ENCODE measurements around the gene HIVEP3. TPM values are rescaled to one million over a fixed set of nuclear protein-coding genes. Genes with fewer than 3 reads are reported as not detected.

Gene HIVEP3
- total RNA-seq, 1 experiment from 2014 or later = 0.55 TPM

DNA sequence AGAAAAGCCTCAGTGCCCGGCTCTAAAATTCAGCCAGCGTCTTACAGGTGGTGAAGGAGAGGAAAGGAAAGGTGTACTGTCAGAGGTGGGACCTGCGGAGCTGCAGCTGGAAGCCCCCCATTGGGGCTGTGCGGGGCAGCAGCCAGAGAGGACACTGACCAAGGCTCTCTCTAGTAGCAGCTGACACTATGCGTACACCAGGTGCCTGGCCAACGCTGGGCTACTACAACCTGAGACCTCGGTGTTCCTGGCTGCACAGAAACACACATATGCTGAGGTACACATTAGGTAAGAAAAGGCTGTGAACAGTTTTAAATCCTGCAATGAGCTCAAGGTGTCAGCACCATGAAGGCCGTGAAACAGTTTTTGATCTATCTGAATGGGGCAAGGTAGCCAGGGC is 378.7 kb downstream of the HIVEP3 start (continued):
- TF ChIP-seq ATF2 (CRISPR knock-in tag; IDR thresholded peaks at IDR 0.05; ENCODE audit: borderline replicate concordance, low read depth) = no peak

- DNase-seq (ENCODE audit: low spot score) = no peak
- CTCF ChIA-PET = interaction anchor here (0.7 to 4.1 kb wide), 2 partner anchors 23 to 40 kb away, joined by 3 to 22 read pairs; no protein-coding TSS in a partner anchor
Observed at GRCh38 chr1:41539418-41539805, 379.3 kb downstream of the HIVEP3 start.

DNA sequence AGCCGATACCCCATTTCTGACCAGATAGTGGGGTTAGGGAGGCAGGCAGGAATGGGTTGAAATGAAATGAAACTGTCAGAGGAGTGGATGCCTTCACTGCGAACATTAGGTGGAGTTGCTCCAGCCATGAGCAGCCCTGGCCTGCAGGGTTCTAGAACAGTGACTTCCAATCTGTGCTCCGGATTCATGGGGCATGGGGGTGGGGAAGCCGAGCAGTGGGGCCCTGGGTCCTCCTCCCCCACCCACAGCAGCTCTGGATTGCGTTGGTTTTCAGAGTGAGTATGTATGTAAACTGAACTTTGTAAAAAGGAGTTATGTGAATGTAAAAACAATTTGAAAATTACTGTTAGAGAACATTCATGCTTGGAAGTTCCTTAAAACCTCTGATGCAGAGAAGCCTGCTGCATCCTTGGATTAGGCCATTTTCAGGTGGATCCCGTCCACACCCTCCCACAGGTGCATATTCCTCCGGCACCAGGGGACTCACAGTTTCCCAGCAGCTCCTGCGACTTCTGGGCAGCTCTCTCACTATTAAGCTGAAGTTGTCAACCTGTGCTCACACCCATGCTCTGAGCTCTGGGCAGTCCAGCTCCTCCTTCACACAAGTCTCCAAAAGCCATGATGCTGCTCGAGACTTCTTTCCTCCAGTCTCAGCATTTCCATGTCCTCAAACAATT is 379.8 kb downstream of the HIVEP3 start:
- Mint-ChIP-seq H3K27ac (no peak overlapping the region), H3K27me3 (ENCODE audit: low read depth) (no peaks in the 10 kb centered on the region; the same call in 1 of the 2 replicates), H3K36me3 (no peaks in the 10 kb centered on the region), H3K9me3 (peaks cover 2% of the 10 kb centered on the region), H3K4me1 (no peaks in the 10 kb centered on the region), H3K4me3 (no peak overlapping the region)
- TF ChIP-seq SP1 (CRISPR knock-in tag; conservative IDR thresholded peaks at IDR 0.05) = no peak
- TF ChIP-seq ESRRA (CRISPR knock-in tag; IDR thresholded peaks at IDR 0.05; ENCODE audit: borderline replicate concordance) = no peak
- no peak for TF ChIP-seq CREB1 (CRISPR knock-in tag; IDR thresholded peaks at IDR 0.05)
- TF ChIP-seq MXD4 (CRISPR knock-in tag; IDR thresholded peaks at IDR 0.05; ENCODE audit: borderline replicate concordance) = no peak
- TF ChIP-seq, protein P1, sequence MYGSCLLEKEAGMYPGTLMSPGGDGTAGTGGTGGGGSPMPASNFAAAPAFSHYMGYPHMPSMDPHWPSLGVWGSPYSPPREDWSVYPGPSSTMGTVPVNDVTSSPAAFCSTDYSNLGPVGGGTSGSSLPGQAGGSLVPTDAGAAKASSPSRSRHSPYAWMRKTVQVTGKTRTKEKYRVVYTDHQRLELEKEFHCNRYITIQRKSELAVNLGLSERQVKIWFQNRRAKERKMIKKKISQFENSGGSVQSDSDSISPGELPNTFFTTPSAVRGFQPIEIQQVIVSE (CRISPR knock-in tag; IDR thresholded peaks at IDR 0.05; ENCODE audit: borderline replicate concordance) = no peak
- TF ChIP-seq, protein P2, sequence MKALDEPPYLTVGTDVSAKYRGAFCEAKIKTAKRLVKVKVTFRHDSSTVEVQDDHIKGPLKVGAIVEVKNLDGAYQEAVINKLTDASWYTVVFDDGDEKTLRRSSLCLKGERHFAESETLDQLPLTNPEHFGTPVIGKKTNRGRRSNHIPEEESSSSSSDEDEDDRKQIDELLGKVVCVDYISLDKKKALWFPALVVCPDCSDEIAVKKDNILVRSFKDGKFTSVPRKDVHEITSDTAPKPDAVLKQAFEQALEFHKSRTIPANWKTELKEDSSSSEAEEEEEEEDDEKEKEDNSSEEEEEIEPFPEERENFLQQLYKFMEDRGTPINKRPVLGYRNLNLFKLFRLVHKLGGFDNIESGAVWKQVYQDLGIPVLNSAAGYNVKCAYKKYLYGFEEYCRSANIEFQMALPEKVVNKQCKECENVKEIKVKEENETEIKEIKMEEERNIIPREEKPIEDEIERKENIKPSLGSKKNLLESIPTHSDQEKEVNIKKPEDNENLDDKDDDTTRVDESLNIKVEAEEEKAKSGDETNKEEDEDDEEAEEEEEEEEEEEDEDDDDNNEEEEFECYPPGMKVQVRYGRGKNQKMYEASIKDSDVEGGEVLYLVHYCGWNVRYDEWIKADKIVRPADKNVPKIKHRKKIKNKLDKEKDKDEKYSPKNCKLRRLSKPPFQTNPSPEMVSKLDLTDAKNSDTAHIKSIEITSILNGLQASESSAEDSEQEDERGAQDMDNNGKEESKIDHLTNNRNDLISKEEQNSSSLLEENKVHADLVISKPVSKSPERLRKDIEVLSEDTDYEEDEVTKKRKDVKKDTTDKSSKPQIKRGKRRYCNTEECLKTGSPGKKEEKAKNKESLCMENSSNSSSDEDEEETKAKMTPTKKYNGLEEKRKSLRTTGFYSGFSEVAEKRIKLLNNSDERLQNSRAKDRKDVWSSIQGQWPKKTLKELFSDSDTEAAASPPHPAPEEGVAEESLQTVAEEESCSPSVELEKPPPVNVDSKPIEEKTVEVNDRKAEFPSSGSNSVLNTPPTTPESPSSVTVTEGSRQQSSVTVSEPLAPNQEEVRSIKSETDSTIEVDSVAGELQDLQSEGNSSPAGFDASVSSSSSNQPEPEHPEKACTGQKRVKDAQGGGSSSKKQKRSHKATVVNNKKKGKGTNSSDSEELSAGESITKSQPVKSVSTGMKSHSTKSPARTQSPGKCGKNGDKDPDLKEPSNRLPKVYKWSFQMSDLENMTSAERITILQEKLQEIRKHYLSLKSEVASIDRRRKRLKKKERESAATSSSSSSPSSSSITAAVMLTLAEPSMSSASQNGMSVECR (CRISPR knock-in tag; IDR thresholded peaks at IDR 0.05; ENCODE audit: borderline replicate concordance) = no peak
- no peak for TF ChIP-seq TP53 (CRISPR knock-in tag; IDR thresholded peaks at IDR 0.05)
- ATAC-seq = no peak
- ChIA-PET CTCF (interaction anchor here (1.2 to 4.1 kb wide), 2 partner anchors 23 to 32 kb away, joined by 3 to 22 read pairs; no protein-coding TSS in a partner anchor), POLR2A (no interaction called here)
- DNase-seq (ENCODE audit: low spot score) = no peak

More at GRCh38 chr1:41539418-41539805, 379.3 kb downstream of the HIVEP3 start:
- H3K4me1 Mint-ChIP-seq = no peaks in the 10 kb centered on the region
- H3K36me3 Mint-ChIP-seq = no peaks in the 10 kb centered on the region
- TF ChIP-seq ATF3 (CRISPR knock-in tag; conservative IDR thresholded peaks at IDR 0.05) (no peak), TEAD4 (CRISPR knock-in tag; IDR thresholded peaks at IDR 0.05) (no peak), CREM (CRISPR knock-in tag; IDR thresholded peaks at IDR 0.05) (no peak)
- peaks cover 6% of the 10 kb centered on the region for H3K9me3 Mint-ChIP-seq
- no peaks in the 10 kb centered on the region for H3K27me3 Mint-ChIP-seq (ENCODE audit: low read depth)
- POLR2A ChIA-PET = interaction anchor here (0.6 kb wide), 1 partner anchor 1296 kb away, joined by 5 read pairs; no protein-coding TSS in a partner anchor
- no peak overlapping the region for H3K27ac Mint-ChIP-seq
- H3K4me3 Mint-ChIP-seq = no peak overlapping the region
- no peak for ATAC-seq

DNA sequence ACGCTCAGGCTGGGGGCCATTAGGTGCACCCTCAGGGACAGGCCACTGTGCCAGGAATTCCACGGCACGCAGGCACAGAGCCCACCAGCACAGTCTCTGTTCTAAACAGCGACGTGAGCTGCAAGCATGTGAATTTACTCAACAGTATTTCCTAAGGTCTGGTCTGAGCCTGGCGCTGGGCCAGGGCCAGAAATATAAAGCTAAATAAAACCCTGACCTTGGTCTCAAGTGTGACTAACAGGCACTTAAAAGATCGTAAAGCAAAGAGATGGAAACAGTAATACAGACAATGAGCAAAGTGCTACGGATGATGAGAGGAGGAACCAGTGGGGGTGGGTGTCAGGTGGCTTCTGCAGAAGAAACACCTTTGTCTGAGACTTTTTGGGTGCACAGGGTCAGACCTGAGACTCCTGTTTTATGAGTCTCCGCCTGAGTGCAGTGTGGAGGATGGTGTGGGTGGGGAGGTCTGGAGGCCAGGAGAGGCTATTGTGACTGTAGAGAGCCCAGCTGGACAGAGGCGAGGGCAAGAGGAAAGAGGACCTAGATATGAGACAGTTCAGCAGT is 380.9 kb downstream of the HIVEP3 start:
- H3K4me1 Mint-ChIP-seq = no peaks in the 10 kb centered on the region
- CTCF ChIA-PET = interaction anchor here (1.2 to 4.1 kb wide), 3 partner anchors 22 to 46 kb away, joined by 3 to 22 read pairs (median 3); no protein-coding TSS in a partner anchor

More for the DNA sequence above, 380.9 kb downstream of the HIVEP3 start:
- Mint-ChIP-seq H3K27ac (no peak overlapping the region), H3K9me3 (no peaks in the 10 kb centered on the region), H3K27me3 (ENCODE audit: low read depth) (no peaks in the 10 kb centered on the region; the same call in 1 of the 2 replicates), H3K4me3 (no peak overlapping the region), H3K36me3 (no peaks in the 10 kb centered on the region)
- POLR2A ChIA-PET = no interaction called here
- ATAC-seq = no peak
- TF ChIP-seq ZNF317 (CRISPR knock-in tag; IDR thresholded peaks at IDR 0.05; ENCODE audit: borderline replicate concordance, low read depth) (no peak), OVOL2 (CRISPR knock-in tag; IDR thresholded peaks at IDR 0.05; ENCODE audit: borderline replicate concordance) (no peak), ZNF671 (CRISPR knock-in tag; IDR thresholded peaks at IDR 0.05) (no peak), ZNF396 (CRISPR knock-in tag; IDR thresholded peaks at IDR 0.05; ENCODE audit: borderline replicate concordance) (no peak), SOX15 (CRISPR knock-in tag; IDR thresholded peaks at IDR 0.05) (no peak), ZBTB21 (CRISPR knock-in tag; IDR thresholded peaks at IDR 0.05; ENCODE audit: borderline replicate concordance) (no peak), FOXK1 (CRISPR knock-in tag; IDR thresholded peaks at IDR 0.05) (no peak), RELA (CRISPR knock-in tag; IDR thresholded peaks at IDR 0.05; ENCODE audit: borderline replicate concordance) (no peak)
- DNase-seq (ENCODE audit: low spot score) = no peak

Measured in WTC11 (cell line).